Mucosa of descending colon (tissue), 3 donors: Measurements from ENCODE around the gene MAP3K5. TPM values are rescaled to one million over a fixed set of nuclear protein-coding genes. Genes with fewer than 3 reads are reported as not detected.
"Not testable (repeated sequence)": the region's sequence is repeated elsewhere in the genome, so short reads cannot be mapped to it uniquely, and the experiment has no call there.

Source experiments
- ATAC-seq: fragments of 200-7000 bp; cut with Tn5 transposase; one replicate; pipeline ENCODE4 v1.9.1; 2020; ENCODE audit warnings: mild to moderate bottlenecking, moderate library complexity
- DNase-seq, 3 donors: peaks; one replicate each; pipeline ENCODE4 v3.0.0-alpha.2; 2020
- H3K36me3 ChIP-seq: fragments of 200-600 bp; one replicate; pipeline ENCODE4 v1.8.0; 2021; ENCODE audit warnings: low read depth, mild to moderate bottlenecking
- H3K4me1 ChIP-seq: fragments of 200-600 bp; one replicate; pipeline ENCODE4 v1.8.0; 2021; ENCODE audit warnings: low read depth, mild to moderate bottlenecking
- H3K4me3 ChIP-seq: fragments of 200-600 bp; one replicate; pipeline ENCODE4 v1.8.0; 2021; ENCODE audit warnings: mild to moderate bottlenecking
- H3K9me3 ChIP-seq: fragments of 200-600 bp; one replicate; pipeline ENCODE4 v1.8.0; 2021; ENCODE audit warnings: mild to moderate bottlenecking
- CTCF ChIP-seq: fragments of 200-600 bp; IDR thresholded peaks from one replicate; pipeline ENCODE4 v1.8.0; 2022; ENCODE audit warnings: antibody characterized with exemption, mild to moderate bottlenecking
- intact Hi-C, 2 donors: fragments of 100-400 bp; cut with DNase I in 1 of 2; cut with micrococcal nuclease in 1 of 2; formaldehyde crosslinking; loops; one replicate each; pipeline versions ENCODE4 v1.11.0 to v1.11.1; 2022; cut with DNase I, micrococcal nuclease
- total RNA-seq, 3 donors: library from RNA; stranded (reverse); fragmentation: NEBNext Ultra II Directional in 2 of 3; extraction: Animal tissue kit (Norgen Biotek cat#: 25700) in 2 of 3; gene quantifications; one replicate each; pipeline versions ENCODE4 v1.2.1 to v1.2.4, GENCODE V29; 2021 to 2023
- donor health status: DM: no; HTN: no; CAD: no; lungs with moderate emphysema.
- donor health status: DM: no; HTN: no; CAD: no.
- donor health status: DM: no; HTN: yes; CAD: no.

Gene MAP3K5
- total RNA-seq, 3 donors from 2014 or later, result 12.6 to 18.2 (median 16.3) TPM

GRCh38 chr6:136717716-136717990, 74.6 kb downstream of the MAP3K5 start:
- intact Hi-C loops, result no loop called here
- DNase-seq (no peak), ATAC-seq (no peak)
- Histone ChIP-seq H3K4me1 (peaks cover 12% of the 10 kb centered on the region), H3K4me3 (no peak overlapping the region), H3K9me3 (no peaks in the 10 kb centered on the region), H3K36me3 (no peaks in the 10 kb centered on the region)
- no peak for TF ChIP-seq CTCF

- ATAC-seq (no peak), DNase-seq (no peak)
- Histone ChIP-seq H3K9me3 (no peaks in the 10 kb centered on the region), H3K4me1 (peaks cover 12% of the 10 kb centered on the region), H3K36me3 (no peaks in the 10 kb centered on the region), H3K4me3 (no peak overlapping the region)
- TF ChIP-seq CTCF, result no peak
- intact Hi-C loops, result no loop called here
Measured at GRCh38 chr6:136716917-136717715, 75.2 kb downstream of the MAP3K5 start.

- H3K9me3 ChIP-seq, DNase-seq, H3K4me3 ChIP-seq, intact Hi-C loops, H3K36me3 ChIP-seq, ATAC-seq: not testable (repeated sequence)
- peaks cover 12% of the 10 kb centered on the region for H3K4me1 ChIP-seq
Measured at GRCh38 chr6:136712642-136713041, 79.6 kb downstream of the MAP3K5 start.

- intact Hi-C loops, result no loop called here
- DNase-seq (no peak), ATAC-seq (no peak)
- Histone ChIP-seq H3K9me3 (no peaks in the 10 kb centered on the region), H3K4me1 (peaks cover 8% of the 10 kb centered on the region), H3K36me3 (no peaks in the 10 kb centered on the region), H3K4me3 (no peak overlapping the region)
- no peak for TF ChIP-seq CTCF
Measured at GRCh38 chr6:136711644-136712043, 80.6 kb downstream of the MAP3K5 start.

- H3K36me3 ChIP-seq, result no peaks in the 10 kb centered on the region
- intact Hi-C loops, result no loop called here
- ATAC-seq (no peak), DNase-seq (no peak)
- TF ChIP-seq CTCF, result no peak
- H3K4me3 ChIP-seq, result no peak overlapping the region
- peaks cover 1% of the 10 kb centered on the region for H3K4me1 ChIP-seq
- no peaks in the 10 kb centered on the region for H3K9me3 ChIP-seq
Measured at GRCh38 chr6:136710877-136711552, 81.3 kb downstream of the MAP3K5 start.

GRCh38 chr6:136709429-136709828, 82.8 kb downstream of the MAP3K5 start:
- no peak for TF ChIP-seq CTCF
- Histone ChIP-seq H3K4me3 (no peak overlapping the region), H3K4me1 (no peaks in the 10 kb centered on the region), H3K9me3 (no peaks in the 10 kb centered on the region), H3K36me3 (no peaks in the 10 kb centered on the region)
- ATAC-seq (no peak), DNase-seq (no peak)
- intact Hi-C loops, result no loop called here
